WTC11 (cell line): ENCODE results near the gene ARIH1. TPM values are rescaled to one million over a fixed set of nuclear protein-coding genes. Genes with fewer than 3 reads are reported as not detected.

Experiments
- ATAC-seq: fragments of 200-7000 bp; cut with Tn5 transposase; 2 replicates; pipeline ENCODE4 v1.10.0; 2021; ENCODE audit warnings: mild to moderate bottlenecking, moderate library complexity
- CTCF ChIA-PET: fragments of 300-600 bp; sonication (Branson Sonifier 250); formaldehyde crosslinking; loops from one replicate; lab custom pipeline; 2021; ENCODE audit warnings: antibody characterized with exemption; lab: Charles Lee
- POLR2A ChIA-PET: fragments of 350-600 bp; sonication (Branson Sonifier 250); formaldehyde crosslinking; loops from one replicate; lab custom pipeline; 2021; ENCODE audit warnings: antibody characterized with exemption; lab: Charles Lee
- DNase-seq: peaks from one replicate; pipeline ENCODE4 v3.0.0; 2021; ENCODE audit warnings: low spot score
- H3K27ac Mint-ChIP-seq: 2 replicates; pipeline ENCODE4 v1.8.0; 2021; ENCODE audit warnings: mixed read lengths
- H3K27me3 Mint-ChIP-seq: 2 replicates; pipeline ENCODE4 v1.8.0; 2021; ENCODE audit warnings: low read depth, mild to moderate bottlenecking, moderate library complexity, mixed read lengths
- H3K36me3 Mint-ChIP-seq: 2 replicates; pipeline ENCODE4 v1.8.0; 2021; ENCODE audit warnings: mixed read lengths
- H3K4me1 Mint-ChIP-seq: 2 replicates; pipeline ENCODE4 v1.8.0; 2022; ENCODE audit warnings: mixed read lengths
- H3K4me3 Mint-ChIP-seq: 2 replicates; pipeline ENCODE4 v1.8.0; 2021; ENCODE audit warnings: mild to moderate bottlenecking, moderate library complexity, mixed read lengths
- H3K9me3 Mint-ChIP-seq: 2 replicates; pipeline ENCODE4 v1.8.0; 2021; ENCODE audit warnings: mixed read lengths
- ETV6 ChIP-seq: sonication (generic); formaldehyde crosslinking; IDR thresholded peaks from 2 replicates; pipeline ENCODE4 v1.8.1; 2022; ENCODE audit warnings: mild to moderate bottlenecking, missing genetic modification reagents
- NFATC4 ChIP-seq: fragments of 250-450 bp; sonication (Bioruptor Pico); IDR thresholded peaks from 2 replicates; pipeline ENCODE4 v1.9.0; 2021; ENCODE audit warnings: mild to moderate bottlenecking
- OVOL2 ChIP-seq: fragments of 250-450 bp; sonication (Bioruptor Pico); IDR thresholded peaks from 2 replicates; pipeline ENCODE4 v1.9.0; 2021; ENCODE audit warnings: mild to moderate bottlenecking, borderline replicate concordance
- PRRX2 ChIP-seq: fragments of 250-450 bp; sonication (Bioruptor Pico); IDR thresholded peaks from 2 replicates; pipeline ENCODE4 v1.8.0; 2021; ENCODE audit warnings: mild to moderate bottlenecking
- RELA ChIP-seq: sonication (generic); formaldehyde crosslinking; IDR thresholded peaks from 2 replicates; pipeline ENCODE4 v1.8.1; 2022; ENCODE audit warnings: missing genetic modification reagents, mild to moderate bottlenecking, borderline replicate concordance
- TCF7 ChIP-seq: sonication (generic); formaldehyde crosslinking; IDR thresholded peaks from 2 replicates; pipeline ENCODE4 v1.8.0; 2022; ENCODE audit warnings: mild to moderate bottlenecking, low read depth, missing genetic modification reagents, moderate library complexity
- TEAD1 ChIP-seq: sonication (generic); formaldehyde crosslinking; IDR thresholded peaks from 2 replicates; pipeline ENCODE4 v1.8.0; 2022; ENCODE audit warnings: mild to moderate bottlenecking, missing genetic modification reagents
- ZNF396 ChIP-seq: fragments of 250-450 bp; sonication (Bioruptor Pico); IDR thresholded peaks from 2 replicates; pipeline ENCODE4 v1.8.0; 2021; ENCODE audit warnings: mild to moderate bottlenecking, moderate library complexity, borderline replicate concordance
- ZNF423 ChIP-seq: fragments of 250-450 bp; sonication (Bioruptor Pico); IDR thresholded peaks from 2 replicates; pipeline ENCODE4 v2.1.2; 2022; ENCODE audit warnings: mild to moderate bottlenecking, moderate library complexity
- total RNA-seq: library from RNA; stranded (reverse); gene quantifications from 3 replicates; pipeline ENCODE4 v1.2.3, GENCODE V29; 2021
- TF ChIP-seq, protein P1 (sequence below): sonication (generic); formaldehyde crosslinking; IDR thresholded peaks from 2 replicates; pipeline ENCODE4 v1.8.1; 2022; ENCODE audit warnings: mild to moderate bottlenecking, moderate library complexity, missing genetic modification reagents
- TF ChIP-seq, protein P2 (sequence below): sonication (generic); formaldehyde crosslinking; IDR thresholded peaks from 2 replicates; pipeline ENCODE4 v1.8.0; 2022; ENCODE audit warnings: mild to moderate bottlenecking, missing genetic modification reagents
- TF ChIP-seq, protein P3 (sequence below): fragments of 250-450 bp; sonication (Bioruptor Pico); IDR thresholded peaks from 2 replicates; pipeline ENCODE4 v1.9.0; 2021; ENCODE audit warnings: mild to moderate bottlenecking, borderline replicate concordance
- TF ChIP-seq, protein P4 (sequence below): sonication (generic); formaldehyde crosslinking; IDR thresholded peaks from 2 replicates; pipeline ENCODE4 v1.8.1; 2023; ENCODE audit warnings: mild to moderate bottlenecking, missing genetic modification reagents
- TF ChIP-seq, protein P5 (sequence below): fragments of 250-450 bp; sonication (Bioruptor Pico); IDR thresholded peaks from 2 replicates; pipeline ENCODE4 v1.9.0; 2021; ENCODE audit warnings: mild to moderate bottlenecking
- TF ChIP-seq, protein P6 (sequence below): sonication (generic); formaldehyde crosslinking; IDR thresholded peaks from 2 replicates; pipeline ENCODE4 v1.8.0; 2022; ENCODE audit warnings: mild to moderate bottlenecking, missing genetic modification reagents
- TF ChIP-seq, protein P7 (sequence below): sonication (generic); formaldehyde crosslinking; IDR thresholded peaks from 2 replicates; pipeline ENCODE4 v1.8.0; 2023; ENCODE audit warnings: mild to moderate bottlenecking, missing genetic modification reagents
- TF ChIP-seq, protein P8 (sequence below): sonication (generic); formaldehyde crosslinking; IDR thresholded peaks from 2 replicates; pipeline ENCODE4 v1.8.1; 2023; ENCODE audit warnings: mild to moderate bottlenecking, missing genetic modification reagents, moderate library complexity

Gene ARIH1
- total RNA-seq, 1 experiment from 2014 or later: 198 TPM

DNA sequence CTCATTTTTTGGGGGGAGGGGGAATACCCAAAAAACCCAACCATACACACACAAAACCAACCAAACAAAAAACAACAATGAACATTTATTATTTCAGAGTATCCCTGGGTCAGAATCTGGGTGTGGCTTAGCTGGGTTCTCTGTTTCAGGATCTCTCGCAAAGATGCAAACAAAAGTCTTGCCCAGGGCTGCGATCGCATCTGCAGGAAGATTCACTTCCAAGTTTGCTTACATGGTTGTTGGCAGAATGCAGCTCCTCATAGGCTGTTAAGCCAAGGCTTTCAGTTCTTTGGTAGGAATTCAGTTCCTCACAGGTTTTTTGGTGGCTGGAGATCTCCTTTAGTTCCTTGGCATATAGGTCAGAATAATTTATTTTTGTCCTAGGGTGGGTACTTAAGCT lies 13.7 kb upstream of the ARIH1 start:
- POLR2A ChIA-PET: no interaction called here

More for the DNA sequence above, 13.7 kb upstream of the ARIH1 start:
- Mint-ChIP-seq H3K4me3 (no peak overlapping the region), H3K27ac (no peak overlapping the region), H3K27me3 (peaks cover 7% of the 10 kb centered on the region), H3K4me1 (no peaks in the 10 kb centered on the region), H3K36me3 (no peaks in the 10 kb centered on the region), H3K9me3 (no peaks in the 10 kb centered on the region)
- DNase-seq: no peak
- TF ChIP-seq NFATC4 (no peak), ZNF423 (CRISPR knock-in tag) (no peak), TEAD1 (no peak), TCF7 (CRISPR knock-in tag) (no peak), ZNF396 (CRISPR knock-in tag) (no peak), OVOL2 (CRISPR knock-in tag) (no peak), PRRX2 (CRISPR knock-in tag) (no peak), ETV6 (CRISPR knock-in tag) (no peak), RELA (CRISPR knock-in tag) (no peak)
- TF ChIP-seq, protein P1, sequence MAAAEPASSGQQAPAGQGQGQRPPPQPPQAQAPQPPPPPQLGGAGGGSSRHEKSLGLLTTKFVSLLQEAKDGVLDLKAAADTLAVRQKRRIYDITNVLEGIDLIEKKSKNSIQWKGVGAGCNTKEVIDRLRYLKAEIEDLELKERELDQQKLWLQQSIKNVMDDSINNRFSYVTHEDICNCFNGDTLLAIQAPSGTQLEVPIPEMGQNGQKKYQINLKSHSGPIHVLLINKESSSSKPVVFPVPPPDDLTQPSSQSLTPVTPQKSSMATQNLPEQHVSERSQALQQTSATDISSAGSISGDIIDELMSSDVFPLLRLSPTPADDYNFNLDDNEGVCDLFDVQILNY (CRISPR knock-in tag): no peak
- TF ChIP-seq, protein P2, sequence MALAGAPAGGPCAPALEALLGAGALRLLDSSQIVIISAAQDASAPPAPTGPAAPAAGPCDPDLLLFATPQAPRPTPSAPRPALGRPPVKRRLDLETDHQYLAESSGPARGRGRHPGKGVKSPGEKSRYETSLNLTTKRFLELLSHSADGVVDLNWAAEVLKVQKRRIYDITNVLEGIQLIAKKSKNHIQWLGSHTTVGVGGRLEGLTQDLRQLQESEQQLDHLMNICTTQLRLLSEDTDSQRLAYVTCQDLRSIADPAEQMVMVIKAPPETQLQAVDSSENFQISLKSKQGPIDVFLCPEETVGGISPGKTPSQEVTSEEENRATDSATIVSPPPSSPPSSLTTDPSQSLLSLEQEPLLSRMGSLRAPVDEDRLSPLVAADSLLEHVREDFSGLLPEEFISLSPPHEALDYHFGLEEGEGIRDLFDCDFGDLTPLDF (CRISPR knock-in tag): no peak
- TF ChIP-seq, protein P3, sequence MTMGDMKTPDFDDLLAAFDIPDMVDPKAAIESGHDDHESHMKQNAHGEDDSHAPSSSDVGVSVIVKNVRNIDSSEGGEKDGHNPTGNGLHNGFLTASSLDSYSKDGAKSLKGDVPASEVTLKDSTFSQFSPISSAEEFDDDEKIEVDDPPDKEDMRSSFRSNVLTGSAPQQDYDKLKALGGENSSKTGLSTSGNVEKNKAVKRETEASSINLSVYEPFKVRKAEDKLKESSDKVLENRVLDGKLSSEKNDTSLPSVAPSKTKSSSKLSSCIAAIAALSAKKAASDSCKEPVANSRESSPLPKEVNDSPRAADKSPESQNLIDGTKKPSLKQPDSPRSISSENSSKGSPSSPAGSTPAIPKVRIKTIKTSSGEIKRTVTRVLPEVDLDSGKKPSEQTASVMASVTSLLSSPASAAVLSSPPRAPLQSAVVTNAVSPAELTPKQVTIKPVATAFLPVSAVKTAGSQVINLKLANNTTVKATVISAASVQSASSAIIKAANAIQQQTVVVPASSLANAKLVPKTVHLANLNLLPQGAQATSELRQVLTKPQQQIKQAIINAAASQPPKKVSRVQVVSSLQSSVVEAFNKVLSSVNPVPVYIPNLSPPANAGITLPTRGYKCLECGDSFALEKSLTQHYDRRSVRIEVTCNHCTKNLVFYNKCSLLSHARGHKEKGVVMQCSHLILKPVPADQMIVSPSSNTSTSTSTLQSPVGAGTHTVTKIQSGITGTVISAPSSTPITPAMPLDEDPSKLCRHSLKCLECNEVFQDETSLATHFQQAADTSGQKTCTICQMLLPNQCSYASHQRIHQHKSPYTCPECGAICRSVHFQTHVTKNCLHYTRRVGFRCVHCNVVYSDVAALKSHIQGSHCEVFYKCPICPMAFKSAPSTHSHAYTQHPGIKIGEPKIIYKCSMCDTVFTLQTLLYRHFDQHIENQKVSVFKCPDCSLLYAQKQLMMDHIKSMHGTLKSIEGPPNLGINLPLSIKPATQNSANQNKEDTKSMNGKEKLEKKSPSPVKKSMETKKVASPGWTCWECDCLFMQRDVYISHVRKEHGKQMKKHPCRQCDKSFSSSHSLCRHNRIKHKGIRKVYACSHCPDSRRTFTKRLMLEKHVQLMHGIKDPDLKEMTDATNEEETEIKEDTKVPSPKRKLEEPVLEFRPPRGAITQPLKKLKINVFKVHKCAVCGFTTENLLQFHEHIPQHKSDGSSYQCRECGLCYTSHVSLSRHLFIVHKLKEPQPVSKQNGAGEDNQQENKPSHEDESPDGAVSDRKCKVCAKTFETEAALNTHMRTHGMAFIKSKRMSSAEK (CRISPR knock-in tag): no peak
- TF ChIP-seq, protein P4, sequence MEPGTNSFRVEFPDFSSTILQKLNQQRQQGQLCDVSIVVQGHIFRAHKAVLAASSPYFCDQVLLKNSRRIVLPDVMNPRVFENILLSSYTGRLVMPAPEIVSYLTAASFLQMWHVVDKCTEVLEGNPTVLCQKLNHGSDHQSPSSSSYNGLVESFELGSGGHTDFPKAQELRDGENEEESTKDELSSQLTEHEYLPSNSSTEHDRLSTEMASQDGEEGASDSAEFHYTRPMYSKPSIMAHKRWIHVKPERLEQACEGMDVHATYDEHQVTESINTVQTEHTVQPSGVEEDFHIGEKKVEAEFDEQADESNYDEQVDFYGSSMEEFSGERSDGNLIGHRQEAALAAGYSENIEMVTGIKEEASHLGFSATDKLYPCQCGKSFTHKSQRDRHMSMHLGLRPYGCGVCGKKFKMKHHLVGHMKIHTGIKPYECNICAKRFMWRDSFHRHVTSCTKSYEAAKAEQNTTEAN (CRISPR knock-in tag): no peak
- TF ChIP-seq, protein P5, sequence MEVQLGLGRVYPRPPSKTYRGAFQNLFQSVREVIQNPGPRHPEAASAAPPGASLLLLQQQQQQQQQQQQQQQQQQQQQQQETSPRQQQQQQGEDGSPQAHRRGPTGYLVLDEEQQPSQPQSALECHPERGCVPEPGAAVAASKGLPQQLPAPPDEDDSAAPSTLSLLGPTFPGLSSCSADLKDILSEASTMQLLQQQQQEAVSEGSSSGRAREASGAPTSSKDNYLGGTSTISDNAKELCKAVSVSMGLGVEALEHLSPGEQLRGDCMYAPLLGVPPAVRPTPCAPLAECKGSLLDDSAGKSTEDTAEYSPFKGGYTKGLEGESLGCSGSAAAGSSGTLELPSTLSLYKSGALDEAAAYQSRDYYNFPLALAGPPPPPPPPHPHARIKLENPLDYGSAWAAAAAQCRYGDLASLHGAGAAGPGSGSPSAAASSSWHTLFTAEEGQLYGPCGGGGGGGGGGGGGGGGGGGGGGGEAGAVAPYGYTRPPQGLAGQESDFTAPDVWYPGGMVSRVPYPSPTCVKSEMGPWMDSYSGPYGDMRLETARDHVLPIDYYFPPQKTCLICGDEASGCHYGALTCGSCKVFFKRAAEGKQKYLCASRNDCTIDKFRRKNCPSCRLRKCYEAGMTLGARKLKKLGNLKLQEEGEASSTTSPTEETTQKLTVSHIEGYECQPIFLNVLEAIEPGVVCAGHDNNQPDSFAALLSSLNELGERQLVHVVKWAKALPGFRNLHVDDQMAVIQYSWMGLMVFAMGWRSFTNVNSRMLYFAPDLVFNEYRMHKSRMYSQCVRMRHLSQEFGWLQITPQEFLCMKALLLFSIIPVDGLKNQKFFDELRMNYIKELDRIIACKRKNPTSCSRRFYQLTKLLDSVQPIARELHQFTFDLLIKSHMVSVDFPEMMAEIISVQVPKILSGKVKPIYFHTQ (CRISPR knock-in tag): no peak
- TF ChIP-seq, protein P6, sequence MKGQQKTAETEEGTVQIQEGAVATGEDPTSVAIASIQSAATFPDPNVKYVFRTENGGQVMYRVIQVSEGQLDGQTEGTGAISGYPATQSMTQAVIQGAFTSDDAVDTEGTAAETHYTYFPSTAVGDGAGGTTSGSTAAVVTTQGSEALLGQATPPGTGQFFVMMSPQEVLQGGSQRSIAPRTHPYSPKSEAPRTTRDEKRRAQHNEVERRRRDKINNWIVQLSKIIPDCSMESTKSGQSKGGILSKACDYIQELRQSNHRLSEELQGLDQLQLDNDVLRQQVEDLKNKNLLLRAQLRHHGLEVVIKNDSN (CRISPR knock-in tag): no peak
- TF ChIP-seq, protein P7, sequence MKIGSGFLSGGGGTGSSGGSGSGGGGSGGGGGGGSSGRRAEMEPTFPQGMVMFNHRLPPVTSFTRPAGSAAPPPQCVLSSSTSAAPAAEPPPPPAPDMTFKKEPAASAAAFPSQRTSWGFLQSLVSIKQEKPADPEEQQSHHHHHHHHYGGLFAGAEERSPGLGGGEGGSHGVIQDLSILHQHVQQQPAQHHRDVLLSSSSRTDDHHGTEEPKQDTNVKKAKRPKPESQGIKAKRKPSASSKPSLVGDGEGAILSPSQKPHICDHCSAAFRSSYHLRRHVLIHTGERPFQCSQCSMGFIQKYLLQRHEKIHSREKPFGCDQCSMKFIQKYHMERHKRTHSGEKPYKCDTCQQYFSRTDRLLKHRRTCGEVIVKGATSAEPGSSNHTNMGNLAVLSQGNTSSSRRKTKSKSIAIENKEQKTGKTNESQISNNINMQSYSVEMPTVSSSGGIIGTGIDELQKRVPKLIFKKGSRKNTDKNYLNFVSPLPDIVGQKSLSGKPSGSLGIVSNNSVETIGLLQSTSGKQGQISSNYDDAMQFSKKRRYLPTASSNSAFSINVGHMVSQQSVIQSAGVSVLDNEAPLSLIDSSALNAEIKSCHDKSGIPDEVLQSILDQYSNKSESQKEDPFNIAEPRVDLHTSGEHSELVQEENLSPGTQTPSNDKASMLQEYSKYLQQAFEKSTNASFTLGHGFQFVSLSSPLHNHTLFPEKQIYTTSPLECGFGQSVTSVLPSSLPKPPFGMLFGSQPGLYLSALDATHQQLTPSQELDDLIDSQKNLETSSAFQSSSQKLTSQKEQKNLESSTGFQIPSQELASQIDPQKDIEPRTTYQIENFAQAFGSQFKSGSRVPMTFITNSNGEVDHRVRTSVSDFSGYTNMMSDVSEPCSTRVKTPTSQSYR (CRISPR knock-in tag): no peak
- TF ChIP-seq, protein P8, sequence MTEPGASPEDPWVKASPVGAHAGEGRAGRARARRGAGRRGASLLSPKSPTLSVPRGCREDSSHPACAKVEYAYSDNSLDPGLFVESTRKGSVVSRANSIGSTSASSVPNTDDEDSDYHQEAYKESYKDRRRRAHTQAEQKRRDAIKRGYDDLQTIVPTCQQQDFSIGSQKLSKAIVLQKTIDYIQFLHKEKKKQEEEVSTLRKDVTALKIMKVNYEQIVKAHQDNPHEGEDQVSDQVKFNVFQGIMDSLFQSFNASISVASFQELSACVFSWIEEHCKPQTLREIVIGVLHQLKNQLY (CRISPR knock-in tag): no peak
- ATAC-seq: no peak
- CTCF ChIA-PET: interaction anchor here (0.5 to 1.5 kb wide), 5 partner anchors 8 to 261 kb away, joined by 3 to 4 read pairs (median 3); no protein-coding TSS in a partner anchor
